Endodermal cell (in vitro differentiated cells): ENCODE data around the gene TMEM145. TPM values are rescaled to one million over a fixed set of nuclear protein-coding genes. Genes with fewer than 3 reads are reported as not detected.

ENCODE experiments used
- DNase-seq: peaks from one replicate; pipeline ENCODE4 v3.0.0-alpha.2; 2017
- H3K27ac ChIP-seq: 2 replicates; pipeline ENCODE4 v1.5.1; 2013; ENCODE audit warnings: mild to moderate bottlenecking, low read depth, low read length, moderate library complexity
- H3K27me3 ChIP-seq: 2 replicates; pipeline ENCODE4 v1.6.1; 2013; ENCODE audit warnings: mild to moderate bottlenecking, low read length, moderate library complexity; ENCODE audit not compliant: insufficient read depth, control insufficient read depth, poor library complexity, severe bottlenecking
- H3K36me3 ChIP-seq: 2 replicates; pipeline ENCODE4 v1.7.0; 2013; ENCODE audit warnings: mild to moderate bottlenecking, low read length, moderate library complexity; ENCODE audit not compliant: control insufficient read depth, insufficient read depth
- H3K4me1 ChIP-seq: one replicate; pipeline ENCODE4 v1.7.0; 2013; ENCODE audit warnings: low read length; ENCODE audit not compliant: control insufficient read depth, insufficient read depth
- H3K4me3 ChIP-seq: 2 replicates; pipeline ENCODE4 v1.5.1; 2013; ENCODE audit warnings: mild to moderate bottlenecking, low read length, moderate library complexity
- H3K9ac ChIP-seq: 2 replicates; pipeline ENCODE4 v1.6.1; 2013; ENCODE audit warnings: mild to moderate bottlenecking, low read length, moderate library complexity; ENCODE audit not compliant: poor library complexity, severe bottlenecking; ENCODE audit errors: extremely low read depth
- H3K9me3 ChIP-seq: 2 replicates; pipeline ENCODE4 v1.6.1; 2013; ENCODE audit warnings: mild to moderate bottlenecking, low read length, moderate library complexity; ENCODE audit not compliant: control insufficient read depth
- H3K27ac Mint-ChIP-seq: 2 replicates; pipeline ENCODE4 v1.8.0; 2020; ENCODE audit warnings: mixed read lengths
- H3K27me3 Mint-ChIP-seq: 2 replicates; pipeline ENCODE4 v1.8.0; 2021; ENCODE audit warnings: mild to moderate bottlenecking, mixed read lengths; ENCODE audit not compliant: insufficient read depth
- H3K36me3 Mint-ChIP-seq: 2 replicates; pipeline ENCODE4 v1.8.0; 2020; ENCODE audit warnings: low read depth, mixed read lengths
- H3K4me1 Mint-ChIP-seq: 2 replicates; pipeline ENCODE4 v1.8.0; 2020; ENCODE audit warnings: mixed read lengths
- H3K4me3 Mint-ChIP-seq: 2 replicates; pipeline ENCODE4 v1.8.0; 2020; ENCODE audit warnings: mild to moderate bottlenecking, moderate library complexity, mixed read lengths
- H3K9me3 Mint-ChIP-seq: 2 replicates; pipeline ENCODE4 v1.8.0; 2020; ENCODE audit warnings: mild to moderate bottlenecking, mixed read lengths
- CTCF ChIP-seq: fragments of 200-600 bp; sonication (generic); conservative IDR thresholded peaks from 2 replicates; pipeline ENCODE4 v1.5.0; 2021; ENCODE audit warnings: antibody characterized with exemption, mild to moderate bottlenecking
- WGBS, 2 experiments: methylation state at CpG; one replicate each; pipeline versions ENCODE4 v1.1.5 to v1.1.7; 2013; ENCODE audit warnings: missing lambda C conversion rate in 2 of 2, mixed read lengths in 1 of 2; ENCODE audit not compliant: insufficient coverage in 1 of 2, insufficient read length in 1 of 2; 5-methylcytosine and 5-hydroxymethylcytosine counted together
- total RNA-seq, 2 donors: library from RNA; stranded (reverse); fragmentation: NEBNext Ultra II Directional in 1 of 2; extraction: Animal tissue kit (Norgen Biotek cat#: 25700) in 1 of 2; gene quantifications; 2 replicates in 1 of 2; 3 replicates in 1 of 2; pipeline ENCODE4 v1.2.1, GENCODE V29; 2021

Gene TMEM145
- total RNA-seq, 2 donors from 2014 or later = 0.38 to 0.42 TPM

GRCh38 chr19:42280815-42281145, 32.3 kb upstream of the TMEM145 start:
- Histone ChIP-seq H3K27ac (peak overlapping the region; percentile 82), H3K9ac (no peak overlapping the region), H3K27me3 (no peaks in the 10 kb centered on the region), H3K4me3 (peak overlapping the region; percentile 90), H3K4me1 (peaks cover 15% of the 10 kb centered on the region), H3K9me3 (no peaks in the 10 kb centered on the region), H3K36me3 (no peaks in the 10 kb centered on the region)
- Mint-ChIP-seq H3K4me3 (no peak overlapping the region), H3K27me3 (no peaks in the 10 kb centered on the region), H3K4me1 (peaks cover 33% of the 10 kb centered on the region), H3K36me3 (peaks cover 2% of the 10 kb centered on the region), H3K9me3 (no peaks in the 10 kb centered on the region), H3K27ac (no peak overlapping the region)
- no peak for DNase-seq
- 5% methylated on average over 20 of the region's 20 CpGs; no CpG with 5 or more reads in 1 of the 2 experiments for WGBS, 2 experiments
- TF ChIP-seq CTCF = no peak

- H3K9ac ChIP-seq = no peak overlapping the region
- H3K4me3 Mint-ChIP-seq = no peak overlapping the region
- H3K9me3 Mint-ChIP-seq = no peaks in the 10 kb centered on the region
- DNase-seq = peak; percentile 82
- WGBS, 2 experiments = 12 to 21% methylated on average over 12 to 25 of the region's 25 CpGs
- no peaks in the 10 kb centered on the region for H3K9me3 ChIP-seq
- H3K27ac ChIP-seq = peak overlapping the region; percentile 77
- peaks cover 38% of the 10 kb centered on the region for H3K4me1 Mint-ChIP-seq
- TF ChIP-seq CTCF = no peak
- H3K4me1 ChIP-seq = peaks cover 15% of the 10 kb centered on the region
- H3K27me3 ChIP-seq = no peaks in the 10 kb centered on the region
- peaks cover 4% of the 10 kb centered on the region for H3K36me3 Mint-ChIP-seq
- peak overlapping the region; percentile 67 for H3K4me3 ChIP-seq
- H3K27ac Mint-ChIP-seq = peak overlapping the region; percentile 64
- no peaks in the 10 kb centered on the region for H3K27me3 Mint-ChIP-seq
- no peaks in the 10 kb centered on the region for H3K36me3 ChIP-seq
These were observed 31.8 kb upstream of the TMEM145 start for GRCh38 chr19:42281146-42281826.

GRCh38 chr19:42281827-42282762, 31.0 kb upstream of the TMEM145 start:
- Histone ChIP-seq H3K4me3 (peak overlapping the region; percentile 67), H3K27ac (peak overlapping the region; percentile 77), H3K36me3 (peaks cover 2% of the 10 kb centered on the region), H3K9ac (no peak overlapping the region), H3K4me1 (peaks cover 15% of the 10 kb centered on the region), H3K9me3 (no peaks in the 10 kb centered on the region), H3K27me3 (no peaks in the 10 kb centered on the region)
- peak; percentile 83 for DNase-seq
- WGBS, 2 experiments = 34 to 42% methylated on average over 4 to 7 of the region's 7 CpGs
- Mint-ChIP-seq H3K27me3 (no peaks in the 10 kb centered on the region), H3K4me1 (peaks cover 38% of the 10 kb centered on the region), H3K9me3 (no peaks in the 10 kb centered on the region), H3K36me3 (peaks cover 5% of the 10 kb centered on the region), H3K4me3 (no peak overlapping the region), H3K27ac (peak overlapping the region; percentile 72)
- no peak for TF ChIP-seq CTCF
